ENCODE results near the gene SMAD4. TPM values are rescaled to one million over a fixed set of nuclear protein-coding genes. Genes with fewer than 3 reads are reported as not detected.

The SMAD4 gene
- total RNA-seq, 1 experiment from 2014 or later = 19.7 TPM

DNA sequence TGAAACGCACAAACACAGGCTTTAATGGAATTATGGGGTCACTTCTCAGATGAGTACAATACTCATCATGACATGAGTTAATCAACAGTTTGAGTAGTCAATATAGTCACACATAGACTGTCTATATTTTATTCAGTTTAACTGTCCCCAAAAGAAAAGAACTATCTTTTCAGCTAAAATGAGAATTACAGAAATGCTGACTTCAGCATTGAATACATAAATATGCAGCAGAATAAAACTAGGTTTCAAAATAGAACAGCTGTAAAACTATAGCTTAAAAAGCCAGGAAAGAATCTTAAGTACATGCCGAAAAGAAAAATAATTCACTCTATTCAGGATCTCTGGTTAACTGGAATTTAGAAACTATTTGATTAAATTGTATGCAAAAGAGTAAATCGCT, 30.0 kb downstream of the SMAD4 start:
- BruUV-seq (replicated peaks) = no TSS peak
- H3K9me2 ChIP-seq (replicated peaks; ENCODE audit: low read length) = no peaks in the 10 kb centered on the region
- H3K4me2 ChIP-seq (ENCODE audit: low read length) = no peak overlapping the region
- DNase-seq (no peak), ATAC-seq (no peak)
- H3K27ac ChIP-seq (ENCODE audit: low read length) = no peak overlapping the region
- TF ChIP-seq EZH2phosphoT487 (IDR thresholded peaks at IDR 0.05; ENCODE audit: borderline replicate concordance, low read length) (no peak), CTCF (conservative IDR thresholded peaks at IDR 0.05; ENCODE audit: low read depth, low read length) (no peak), EZH2 (IDR thresholded peaks at IDR 0.05; ENCODE audit: low read length, unreplicated experiment) (no peak)
- no peaks in the 10 kb centered on the region for H3K27me3 ChIP-seq (ENCODE audit: low read length)
- H3K79me2 ChIP-seq (ENCODE audit: low read length) = no peaks in the 10 kb centered on the region
- H3K4me3 ChIP-seq (ENCODE audit: low read length) = no peak overlapping the region
- POLR2A ChIA-PET (ENCODE audit: unreplicated experiment) = no interaction called here
- CTCF ChIA-PET = no interaction called here
- no peaks in the 10 kb centered on the region; the same call in 1 of the 2 replicates for H3K36me3 ChIP-seq (ENCODE audit: low read depth, low read length)
- H2AFZ ChIP-seq (ENCODE audit: low read length) = no peak overlapping the region
- H3K9me3 ChIP-seq (ENCODE audit: low read length) = no peaks in the 10 kb centered on the region
- no peaks in the 10 kb centered on the region for H3F3A ChIP-seq (ENCODE audit: low read length, unreplicated experiment)
- H3K9ac ChIP-seq (ENCODE audit: low read length) = no peak overlapping the region
- no peaks in the 10 kb centered on the region for H3K4me1 ChIP-seq (ENCODE audit: insufficient read depth, low read length)
- H4K20me1 ChIP-seq (ENCODE audit: low read length) = no peaks in the 10 kb centered on the region
- intact Hi-C loops (cut with micrococcal nuclease) = no loop called here

DNA sequence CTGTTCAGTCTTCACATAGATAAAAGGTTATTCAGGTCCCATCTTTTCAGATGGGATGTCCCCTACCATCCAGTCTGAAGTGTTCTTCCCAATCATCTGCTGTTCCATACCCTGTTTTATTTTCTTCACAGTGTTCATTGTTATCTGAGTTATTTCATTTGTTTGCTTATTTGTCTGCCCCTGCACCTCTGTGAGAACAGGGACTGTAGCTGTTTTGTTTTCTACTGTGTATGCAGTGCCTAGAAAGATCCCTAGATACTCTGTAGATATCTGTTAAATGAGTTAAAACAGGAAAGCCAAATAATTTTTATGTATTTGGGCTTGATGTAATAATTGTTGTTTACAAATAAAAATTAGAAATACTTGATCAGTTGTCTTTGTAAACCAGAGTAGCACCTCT, 34.2 kb downstream of the SMAD4 start:
- Histone ChIP-seq H3K79me2 (ENCODE audit: low read length) (no peaks in the 10 kb centered on the region), H3K9ac (ENCODE audit: low read length) (no peak overlapping the region), H2AFZ (ENCODE audit: low read length) (no peak overlapping the region), H3K4me1 (ENCODE audit: insufficient read depth, low read length) (peaks cover 7% of the 10 kb centered on the region), H3K4me3 (ENCODE audit: low read length) (no peak overlapping the region), H3K27me3 (ENCODE audit: low read length) (no peaks in the 10 kb centered on the region), H4K20me1 (ENCODE audit: low read length) (no peaks in the 10 kb centered on the region), H3K9me3 (ENCODE audit: low read length) (no peaks in the 10 kb centered on the region), H3K4me2 (ENCODE audit: low read length) (no peak overlapping the region), H3K36me3 (ENCODE audit: low read depth, low read length) (no peaks in the 10 kb centered on the region), H3F3A (ENCODE audit: low read length, unreplicated experiment) (no peaks in the 10 kb centered on the region), H3K9me2 (replicated peaks; ENCODE audit: low read length) (no peaks in the 10 kb centered on the region), H3K27ac (ENCODE audit: low read length) (no peak overlapping the region)
- POLR2A ChIA-PET (ENCODE audit: unreplicated experiment) = no interaction called here
- DNase-seq = no peak
- intact Hi-C loops (cut with micrococcal nuclease) = no loop called here
- CTCF ChIA-PET = no interaction called here
- ATAC-seq = no peak
- TF ChIP-seq CTCF (conservative IDR thresholded peaks at IDR 0.05; ENCODE audit: low read depth, low read length) = no peak
- TF ChIP-seq EZH2 (IDR thresholded peaks at IDR 0.05; ENCODE audit: low read length, unreplicated experiment) = no peak
- no TSS peak for BruUV-seq (replicated peaks)

- TF ChIP-seq EZH2 (IDR thresholded peaks at IDR 0.05; ENCODE audit: low read length, unreplicated experiment) (no peak), EZH2phosphoT487 (IDR thresholded peaks at IDR 0.05; ENCODE audit: borderline replicate concordance, low read length) (no peak), CTCF (conservative IDR thresholded peaks at IDR 0.05; ENCODE audit: low read depth, low read length) (no peak)
- BruUV-seq (replicated peaks) = no TSS peak
- DNase-seq = no peak
- ChIA-PET POLR2A (ENCODE audit: unreplicated experiment) (no interaction called here), CTCF (no interaction called here)
- no peaks in the 10 kb centered on the region for H3K79me2 ChIP-seq (ENCODE audit: low read length)
- H3K4me2 ChIP-seq (ENCODE audit: low read length) = no peak overlapping the region
- no peak overlapping the region for H2AFZ ChIP-seq (ENCODE audit: low read length)
- H4K20me1 ChIP-seq (ENCODE audit: low read length) = no peaks in the 10 kb centered on the region
- no peaks in the 10 kb centered on the region for H3F3A ChIP-seq (ENCODE audit: low read length, unreplicated experiment)
- peaks cover 16% of the 10 kb centered on the region for H3K4me1 ChIP-seq (ENCODE audit: insufficient read depth, low read length)
- H3K27me3 ChIP-seq (ENCODE audit: low read length) = no peaks in the 10 kb centered on the region
- ATAC-seq = no peak
- intact Hi-C loops (cut with micrococcal nuclease) = no loop called here
- no peak overlapping the region for H3K4me3 ChIP-seq (ENCODE audit: low read length)
- no peaks in the 10 kb centered on the region for H3K9me2 ChIP-seq (replicated peaks; ENCODE audit: low read length)
- H3K9me3 ChIP-seq (ENCODE audit: low read length) = no peaks in the 10 kb centered on the region
- H3K36me3 ChIP-seq (ENCODE audit: low read depth, low read length) = no peaks in the 10 kb centered on the region
- H3K9ac ChIP-seq (ENCODE audit: low read length) = no peak overlapping the region
- H3K27ac ChIP-seq (ENCODE audit: low read length) = no peak overlapping the region
These were observed 36.3 kb downstream of the SMAD4 start for GRCh38 chr18:51066273-51066672.

Measured in PC-3 (cell line).